DND-41 (cell line): ENCODE results near the gene FBRSL1.

ENCODE experiments used
- EZH2 ChIP-seq: IDR thresholded peaks from 3 replicates; pipeline ENCODE4 v1.6.1; 2012; ENCODE audit warnings: borderline replicate concordance, low read depth, mild to moderate bottlenecking, moderate library complexity, low read length, inconsistent platforms; ENCODE audit not compliant: severe bottlenecking
- TF ChIP-seq, protein P1 (sequence below): IDR thresholded peaks from 2 replicates; pipeline ENCODE4 v1.5.1; 2012; ENCODE audit warnings: borderline replicate concordance, low read length, moderate library complexity, mild to moderate bottlenecking; ENCODE audit not compliant: poor library complexity, severe bottlenecking; ENCODE audit errors: extremely low read depth

DNA sequence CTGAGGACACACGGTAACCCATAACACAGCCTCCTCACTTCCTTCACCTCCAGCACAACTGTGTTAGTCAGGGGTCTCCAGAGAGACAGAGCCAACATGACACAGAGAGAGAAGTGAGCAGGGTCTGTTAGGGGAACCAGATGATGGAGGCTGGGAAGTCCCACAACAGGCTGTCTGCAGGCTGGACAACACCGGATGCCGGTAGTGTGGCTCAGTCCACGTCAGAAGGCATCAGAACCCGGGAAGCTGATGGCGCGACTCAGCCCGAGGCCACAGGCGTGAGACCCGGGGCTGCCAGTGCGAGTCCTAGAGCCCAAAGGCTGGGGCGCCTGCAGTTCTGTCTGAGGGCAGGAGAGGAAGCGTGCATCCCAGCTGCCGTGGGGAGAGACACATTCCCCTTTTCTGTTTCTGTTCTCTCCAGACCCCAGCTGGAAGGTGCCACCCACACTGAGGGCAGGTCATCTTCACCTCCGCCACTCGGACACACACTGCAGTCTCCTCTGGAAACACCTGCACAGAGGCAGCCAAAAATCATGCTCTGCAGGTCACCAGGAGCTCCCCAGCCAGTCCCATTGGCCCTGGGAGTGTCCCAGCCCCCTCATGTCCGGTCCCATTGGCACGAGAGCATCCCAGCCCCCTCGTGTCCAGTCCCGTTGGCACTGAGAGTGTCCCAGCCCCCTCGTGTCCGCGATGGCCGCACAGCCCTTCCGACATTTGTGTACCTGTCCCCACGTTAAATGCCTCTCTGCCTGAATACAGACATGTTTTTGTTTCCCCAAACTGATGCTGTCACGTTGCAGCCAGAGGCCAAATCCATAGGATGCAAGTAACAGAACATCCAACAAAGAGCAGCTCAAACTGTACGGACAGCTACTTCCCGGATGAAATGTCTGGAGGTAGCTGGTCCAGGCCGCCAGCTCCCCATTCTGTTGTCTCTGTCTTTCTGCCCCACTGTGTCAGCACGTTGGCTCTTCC is 7.9 kb upstream of the FBRSL1 start:
- TF ChIP-seq, protein P1, sequence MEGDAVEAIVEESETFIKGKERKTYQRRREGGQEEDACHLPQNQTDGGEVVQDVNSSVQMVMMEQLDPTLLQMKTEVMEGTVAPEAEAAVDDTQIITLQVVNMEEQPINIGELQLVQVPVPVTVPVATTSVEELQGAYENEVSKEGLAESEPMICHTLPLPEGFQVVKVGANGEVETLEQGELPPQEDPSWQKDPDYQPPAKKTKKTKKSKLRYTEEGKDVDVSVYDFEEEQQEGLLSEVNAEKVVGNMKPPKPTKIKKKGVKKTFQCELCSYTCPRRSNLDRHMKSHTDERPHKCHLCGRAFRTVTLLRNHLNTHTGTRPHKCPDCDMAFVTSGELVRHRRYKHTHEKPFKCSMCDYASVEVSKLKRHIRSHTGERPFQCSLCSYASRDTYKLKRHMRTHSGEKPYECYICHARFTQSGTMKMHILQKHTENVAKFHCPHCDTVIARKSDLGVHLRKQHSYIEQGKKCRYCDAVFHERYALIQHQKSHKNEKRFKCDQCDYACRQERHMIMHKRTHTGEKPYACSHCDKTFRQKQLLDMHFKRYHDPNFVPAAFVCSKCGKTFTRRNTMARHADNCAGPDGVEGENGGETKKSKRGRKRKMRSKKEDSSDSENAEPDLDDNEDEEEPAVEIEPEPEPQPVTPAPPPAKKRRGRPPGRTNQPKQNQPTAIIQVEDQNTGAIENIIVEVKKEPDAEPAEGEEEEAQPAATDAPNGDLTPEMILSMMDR: no peak
- TF ChIP-seq EZH2: no peak
